Thyroid gland (tissue), 4 donors: ENCODE results near the gene ADAMTS16. TPM values are rescaled to one million over a fixed set of nuclear protein-coding genes. Genes with fewer than 3 reads are reported as not detected.

Source experiments
- DNase-seq, 2 donors: peaks; one replicate each; pipeline ENCODE4 v3.0.0-alpha.2; 2019
- H3K27ac ChIP-seq, 3 donors: fragments of 200-600 bp; sonication (generic); 1 replicate in 2 of 3; 2 replicates in 1 of 3; pipeline ENCODE4 v1.5.1; 2016 to 2019; ENCODE audit warnings: mild to moderate bottlenecking in 1 of 3, moderate library complexity in 1 of 3
- H3K27me3 ChIP-seq: fragments of 200-600 bp; sonication (generic); one replicate; pipeline ENCODE4 v1.5.1; 2019
- H3K36me3 ChIP-seq, 2 donors: fragments of 200-600 bp; sonication (generic); one replicate each; pipeline ENCODE4 v1.5.1; 2016 to 2019
- H3K4me1 ChIP-seq, 2 donors: fragments of 200-600 bp; sonication (generic); one replicate each; pipeline ENCODE4 v1.5.1; 2017 to 2019
- H3K4me3 ChIP-seq, 3 donors: fragments of 200-600 bp; sonication (generic); replicated peaks in 1 of 3; 1 replicate in 2 of 3; 2 replicates in 1 of 3; pipeline ENCODE4 v1.5.1; 2016; ENCODE audit warnings: mild to moderate bottlenecking in 1 of 3
- H3K9me3 ChIP-seq: fragments of 200-600 bp; sonication (generic); one replicate; pipeline ENCODE4 v1.5.1; 2017
- CTCF ChIP-seq, 6 experiments: fragments of 200-600 bp in 3 of 6; fragments of 450-650 bp in 3 of 6; sonication (generic) in 3 of 6; IDR thresholded peaks; one replicate each; pipeline ENCODE4 v1.5.1; 2016 to 2019; ENCODE audit warnings: antibody characterized with exemption in 6 of 6, mild to moderate bottlenecking in 2 of 6, inconsistent platforms in 1 of 6, moderate library complexity in 1 of 6
- POLR2A ChIP-seq, 2 donors: fragments of 450-650 bp; IDR thresholded peaks; one replicate each; pipeline ENCODE4 v1.6.1; 2017; ENCODE audit warnings: antibody characterized with exemption in 2 of 2, mild to moderate bottlenecking in 2 of 2, moderate library complexity in 1 of 2
- WGBS, 2 donors: methylation state at CpG; one replicate each; pipeline ENCODE4 v1.1.5; 2017; 5-methylcytosine and 5-hydroxymethylcytosine counted together
- intact Hi-C: fragments of 100-400 bp; cut with DNase I; formaldehyde crosslinking; loops from one replicate; pipeline ENCODE4 v1.15.1; 2023
- total RNA-seq, 4 donors: library from RNA; depleted of rRNA; stranded (reverse); fragments of >200 nt; gene quantifications; one replicate each; pipeline ENCODE4 v1.2.3, GENCODE V29; 2016

The ADAMTS16 gene
- total RNA-seq, 4 donors from 2014 or later: 0.11 to 1.0 (median 0.16) TPM

DNA sequence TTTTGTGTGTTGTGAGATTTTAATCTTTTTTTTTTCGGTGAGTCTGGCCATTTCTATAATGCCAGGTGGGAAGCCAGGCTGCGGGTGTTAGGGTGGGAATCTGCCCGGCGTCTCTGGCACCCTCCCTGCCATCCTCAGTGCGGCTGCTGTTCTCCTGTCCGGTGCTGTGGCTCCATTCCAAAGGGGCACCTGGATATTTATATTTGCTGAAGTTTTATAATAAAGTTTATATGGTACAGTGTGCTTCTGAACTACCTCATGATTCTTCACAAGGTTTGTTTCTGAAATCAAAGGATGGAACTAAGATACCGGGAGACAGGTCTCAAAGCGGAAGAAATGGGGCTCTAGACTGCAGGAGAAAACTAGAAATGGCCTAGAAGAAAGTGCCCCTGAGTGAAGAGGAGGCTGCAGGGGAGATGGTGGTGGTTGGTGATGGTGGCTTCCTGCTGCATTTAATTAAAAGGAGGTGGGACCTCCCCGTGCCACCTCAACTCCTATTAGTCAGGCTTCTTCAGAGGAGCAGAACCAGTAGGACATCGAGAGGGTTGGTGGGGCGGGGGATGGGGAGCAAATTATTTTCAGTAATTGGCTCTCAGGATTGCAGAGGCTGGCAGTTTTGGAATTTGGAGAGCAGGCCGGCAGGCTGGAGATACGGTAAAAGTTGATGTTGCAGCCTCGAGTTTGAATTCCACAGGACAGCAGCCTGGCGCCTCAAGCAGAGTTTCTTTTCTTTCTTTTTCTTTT, 180.1 kb downstream of the ADAMTS16 start:
- H3K9me3 ChIP-seq: no peaks in the 10 kb centered on the region
- DNase-seq: peak; percentile 12 to 28
- 67 to 68% methylated on average over 15 of the region's 15 CpGs for WGBS, 2 donors
- H3K27ac ChIP-seq: no peak overlapping the region
- no peaks in the 10 kb centered on the region for H3K27me3 ChIP-seq
- intact Hi-C loops: no loop called here
- no peaks in the 10 kb centered on the region for H3K36me3 ChIP-seq
- no peaks in the 10 kb centered on the region for H3K4me1 ChIP-seq
- TF ChIP-seq POLR2A (IDR thresholded peaks at IDR 0.05): no peak
- TF ChIP-seq CTCF (IDR thresholded peaks at IDR 0.05): no peak
- no peak overlapping the region for H3K4me3 ChIP-seq

DNA sequence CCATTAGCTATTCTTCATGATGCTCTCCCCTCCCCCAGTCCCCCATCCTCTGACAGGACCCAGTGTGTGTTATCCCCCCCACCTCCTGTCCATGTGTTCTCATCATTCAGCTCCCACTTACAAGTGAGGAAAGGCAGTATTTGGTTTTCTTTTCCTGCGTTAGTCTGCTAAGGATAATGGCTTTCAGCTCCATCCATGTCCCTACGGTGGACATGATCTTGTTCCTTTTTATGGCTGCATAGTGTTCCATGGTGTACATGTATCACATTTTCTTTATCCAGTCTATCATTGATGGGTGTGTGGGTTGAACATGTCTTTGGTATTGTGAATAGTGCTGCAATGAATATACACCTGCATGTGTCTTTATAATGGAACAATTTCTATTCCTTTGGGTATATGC, 181.0 kb downstream of the ADAMTS16 start:
- H3K4me3 ChIP-seq: no peak overlapping the region
- no peaks in the 10 kb centered on the region for H3K27me3 ChIP-seq
- no peaks in the 10 kb centered on the region for H3K36me3 ChIP-seq
- TF ChIP-seq CTCF (IDR thresholded peaks at IDR 0.05) (no peak), POLR2A (IDR thresholded peaks at IDR 0.05) (no peak)
- DNase-seq: no peak
- intact Hi-C loops: no loop called here
- no peaks in the 10 kb centered on the region for H3K9me3 ChIP-seq
- 95 to 98% methylated on average over 2 of the region's 2 CpGs for WGBS, 2 donors
- no peak overlapping the region for H3K27ac ChIP-seq
- H3K4me1 ChIP-seq: no peaks in the 10 kb centered on the region

DNA sequence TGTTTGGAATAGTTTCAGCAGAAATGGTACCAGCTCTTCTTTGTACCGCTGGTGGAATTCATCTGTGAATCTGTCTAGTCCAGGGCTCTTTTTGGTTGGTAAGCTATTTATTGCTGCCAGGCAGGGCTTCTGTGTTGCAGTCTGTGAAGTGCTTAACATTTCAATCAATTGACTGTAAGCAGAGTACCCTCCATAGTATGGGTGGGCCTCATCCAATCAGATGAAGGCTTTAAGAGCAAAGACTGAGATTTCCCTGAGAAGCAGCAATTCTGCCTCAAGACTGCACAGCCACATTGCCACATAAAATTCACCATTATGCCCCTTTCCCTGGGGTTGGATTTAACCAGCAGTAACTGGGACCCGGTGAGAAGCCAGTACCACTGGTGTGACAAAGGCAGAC, 183.4 kb downstream of the ADAMTS16 start:
- Histone ChIP-seq H3K27ac (no peak overlapping the region), H3K4me3 (no peak overlapping the region), H3K27me3 (no peaks in the 10 kb centered on the region), H3K36me3 (no peaks in the 10 kb centered on the region), H3K9me3 (no peaks in the 10 kb centered on the region), H3K4me1 (no peaks in the 10 kb centered on the region)
- intact Hi-C loops: no loop called here
- DNase-seq: no peak
- 92 to 100% methylated on average over 2 of the region's 2 CpGs for WGBS, 2 donors
- TF ChIP-seq POLR2A (IDR thresholded peaks at IDR 0.05) (no peak), CTCF (IDR thresholded peaks at IDR 0.05) (no peak)

DNA sequence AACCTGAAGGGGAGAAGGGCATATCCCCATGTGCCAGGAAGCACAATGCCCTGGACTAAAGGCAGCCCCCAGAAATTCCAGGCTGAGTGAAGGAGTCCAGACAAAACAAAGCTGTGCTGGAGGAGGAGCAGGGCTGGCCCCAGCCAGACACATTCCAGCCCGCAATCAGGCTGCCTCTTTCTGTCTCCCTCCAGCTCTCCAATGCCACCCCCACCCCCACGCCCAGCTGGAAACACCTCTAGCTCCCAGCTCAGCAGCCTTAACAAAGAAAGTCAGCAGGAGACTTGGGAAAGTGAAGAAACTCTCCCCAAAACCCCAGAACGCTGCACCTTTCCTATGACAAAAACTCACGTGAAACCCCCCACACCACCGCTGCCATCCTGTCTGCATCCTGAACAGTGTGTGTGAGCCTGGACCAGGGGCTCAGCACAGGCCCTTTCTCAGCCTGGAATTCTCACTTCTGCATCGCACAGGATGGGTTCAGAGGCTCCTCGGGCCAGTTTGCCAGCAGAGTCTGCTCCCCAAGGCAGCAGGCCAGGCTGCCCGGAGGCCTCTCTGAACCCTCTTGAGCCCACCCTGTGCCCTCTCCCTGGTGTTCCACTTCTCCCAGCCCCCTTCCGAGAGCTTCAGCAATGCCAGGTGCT, 186.1 kb downstream of the ADAMTS16 start:
- no peak overlapping the region for H3K27ac ChIP-seq
- no peak overlapping the region for H3K4me3 ChIP-seq
- TF ChIP-seq POLR2A (IDR thresholded peaks at IDR 0.05) (no peak), CTCF (IDR thresholded peaks at IDR 0.05) (no peak)
- DNase-seq: no peak
- 52 to 63% methylated on average over 8 to 9 of the region's 9 CpGs for WGBS, 2 donors
- no peaks in the 10 kb centered on the region for H3K9me3 ChIP-seq
- H3K27me3 ChIP-seq: no peaks in the 10 kb centered on the region
- intact Hi-C loops: no loop called here
- H3K4me1 ChIP-seq: peaks cover 6 to 10% of the 10 kb centered on the region in 2 donors
- no peaks in the 10 kb centered on the region for H3K36me3 ChIP-seq

DNA sequence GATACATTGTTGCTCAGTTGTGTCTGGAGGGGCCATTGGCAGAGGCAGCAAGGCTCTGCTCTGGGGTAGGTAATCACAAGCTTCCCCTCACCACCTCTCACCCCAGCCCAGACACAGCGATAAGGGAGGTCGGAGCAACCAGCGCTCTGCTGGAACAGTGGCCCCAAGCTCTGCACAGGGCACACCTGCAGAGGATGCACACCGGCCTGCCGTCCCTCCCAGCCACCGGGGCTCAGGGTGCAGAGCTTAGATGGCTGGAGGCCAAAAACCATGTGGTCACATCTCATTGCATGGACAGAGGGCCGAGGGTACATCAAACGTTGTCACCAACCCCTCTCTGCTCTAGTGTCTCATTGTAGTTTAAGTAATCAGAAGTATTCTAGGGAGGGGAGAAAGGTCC, 187.0 kb downstream of the ADAMTS16 start:
- no peaks in the 10 kb centered on the region for H3K36me3 ChIP-seq
- H3K27me3 ChIP-seq: no peaks in the 10 kb centered on the region
- no peak for DNase-seq
- WGBS, 2 donors: 68 to 73% methylated on average over 5 to 8 of the region's 8 CpGs
- TF ChIP-seq POLR2A (IDR thresholded peaks at IDR 0.05) (no peak), CTCF (IDR thresholded peaks at IDR 0.05) (no peak)
- no peak overlapping the region for H3K4me3 ChIP-seq
- H3K9me3 ChIP-seq: no peaks in the 10 kb centered on the region
- no peak overlapping the region for H3K27ac ChIP-seq
- H3K4me1 ChIP-seq: peaks cover 6 to 11% of the 10 kb centered on the region in 2 donors
- intact Hi-C loops: no loop called here
